IPS-15b (cell line): Measurements from ENCODE around the gene LRRC1.

Experiments used
- H3K27me3 ChIP-seq: one replicate; pipeline ENCODE4 v1.6.1; 2013; ENCODE audit warnings: low read length; ENCODE audit not compliant: control insufficient read depth, insufficient read depth
- H3K36me3 ChIP-seq: one replicate; pipeline ENCODE4 v1.6.1; 2013; ENCODE audit warnings: low read length; ENCODE audit not compliant: control insufficient read depth, insufficient read depth
- H3K4me1 ChIP-seq: one replicate; pipeline ENCODE4 v1.6.1; 2013; ENCODE audit warnings: mild to moderate bottlenecking, low read length; ENCODE audit not compliant: control insufficient read depth, insufficient read depth
- H3K4me3 ChIP-seq: one replicate; pipeline ENCODE4 v1.5.1; 2013; ENCODE audit warnings: low read depth, low read length
- H3K9ac ChIP-seq: one replicate; pipeline ENCODE4 v1.6.1; 2013; ENCODE audit warnings: low read depth, mild to moderate bottlenecking, low read length
- H3K9me3 ChIP-seq: one replicate; pipeline ENCODE4 v1.6.1; 2013; ENCODE audit warnings: mild to moderate bottlenecking, low read length; ENCODE audit not compliant: control insufficient read depth, insufficient read depth

Gene LRRC1

GRCh38 chr6:53834132-53834531 lies 39.3 kb downstream of the LRRC1 start:
- H3K4me3 ChIP-seq = no peak overlapping the region
- H3K4me1 ChIP-seq = no peaks in the 10 kb centered on the region
- H3K36me3 ChIP-seq = no peaks in the 10 kb centered on the region
- H3K9ac ChIP-seq = no peak overlapping the region
- H3K27me3 ChIP-seq = no peaks in the 10 kb centered on the region
- H3K9me3 ChIP-seq = no peaks in the 10 kb centered on the region

DNA sequence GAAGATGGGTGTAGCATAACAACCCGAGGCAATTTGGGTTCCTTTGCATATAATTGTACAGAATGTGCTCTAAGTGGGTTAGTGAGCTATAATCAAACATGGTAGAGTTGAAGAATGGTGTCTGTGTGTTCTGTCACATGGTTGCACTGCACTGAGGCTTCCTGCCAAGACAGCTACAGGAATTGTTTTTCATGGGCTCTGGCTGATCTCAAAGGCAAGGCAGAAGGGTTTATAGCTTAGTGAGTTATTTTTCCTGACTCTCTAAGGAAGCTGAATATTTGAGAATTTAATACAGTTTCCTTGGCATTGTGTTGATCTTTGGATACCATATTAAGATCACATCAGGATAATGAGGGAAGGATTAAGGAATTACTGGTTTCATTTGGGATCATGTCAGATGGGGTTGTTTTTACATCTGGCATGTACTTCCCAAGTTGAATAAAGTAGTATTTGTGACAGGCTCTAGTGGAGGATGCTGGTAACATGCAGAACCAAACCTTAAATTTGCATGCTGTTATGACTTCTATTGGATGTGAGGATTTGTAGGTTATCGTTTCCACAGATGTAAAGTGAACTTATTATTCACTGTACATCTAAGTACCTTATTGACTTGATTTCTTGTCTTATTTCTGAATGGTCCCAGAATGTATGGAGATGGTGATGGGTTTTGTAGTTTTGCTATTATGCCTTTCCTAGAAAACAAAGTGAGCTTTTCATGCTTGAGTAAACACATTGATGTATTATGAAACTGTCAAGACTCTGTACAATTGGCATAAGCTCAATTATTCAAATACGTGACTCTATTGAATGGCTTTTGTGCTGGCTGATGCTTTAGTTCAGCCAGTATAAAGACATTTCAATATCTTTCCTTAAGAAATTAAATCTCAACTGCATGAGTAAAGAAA lies 43.3 kb downstream of the LRRC1 start:
- Histone ChIP-seq H3K36me3 (no peaks in the 10 kb centered on the region), H3K9me3 (no peaks in the 10 kb centered on the region)

DNA sequence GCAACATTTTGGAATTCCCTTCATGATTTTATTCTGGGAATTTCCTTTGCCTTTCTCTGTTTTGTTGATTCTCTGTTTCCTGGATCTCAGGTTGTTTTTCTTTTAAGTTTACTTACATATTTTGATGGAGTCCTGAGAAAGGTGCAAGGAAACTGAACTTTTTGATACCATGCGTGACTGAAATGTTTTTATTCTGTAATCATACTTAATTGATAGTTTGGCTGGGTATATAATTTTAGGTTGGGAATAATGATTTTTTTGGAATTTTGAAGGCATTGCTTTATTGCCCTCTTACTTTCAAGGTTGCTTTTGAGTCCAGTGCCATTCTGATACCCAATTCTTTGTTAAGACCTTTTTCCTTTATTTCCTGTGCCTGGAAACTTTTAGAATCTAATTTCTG lies 45.2 kb downstream of the LRRC1 start:
- no peaks in the 10 kb centered on the region for H3K36me3 ChIP-seq
- no peaks in the 10 kb centered on the region for H3K9me3 ChIP-seq
- H3K4me3 ChIP-seq = no peak overlapping the region
- H3K27me3 ChIP-seq = no peaks in the 10 kb centered on the region
- H3K9ac ChIP-seq = no peak overlapping the region
- H3K4me1 ChIP-seq = no peaks in the 10 kb centered on the region

More for the DNA sequence above, 43.3 kb downstream of the LRRC1 start:
- Histone ChIP-seq H3K4me3 (no peak overlapping the region), H3K9ac (no peak overlapping the region), H3K27me3 (no peaks in the 10 kb centered on the region), H3K4me1 (no peaks in the 10 kb centered on the region)

- H3K9me3 ChIP-seq = no peaks in the 10 kb centered on the region
- no peaks in the 10 kb centered on the region for H3K4me1 ChIP-seq
- H3K36me3 ChIP-seq = no peaks in the 10 kb centered on the region
- H3K9ac ChIP-seq = no peak overlapping the region
- no peak overlapping the region for H3K4me3 ChIP-seq
- H3K27me3 ChIP-seq = no peaks in the 10 kb centered on the region
These were observed 50.7 kb downstream of the LRRC1 start for GRCh38 chr6:53845280-53846195.

DNA sequence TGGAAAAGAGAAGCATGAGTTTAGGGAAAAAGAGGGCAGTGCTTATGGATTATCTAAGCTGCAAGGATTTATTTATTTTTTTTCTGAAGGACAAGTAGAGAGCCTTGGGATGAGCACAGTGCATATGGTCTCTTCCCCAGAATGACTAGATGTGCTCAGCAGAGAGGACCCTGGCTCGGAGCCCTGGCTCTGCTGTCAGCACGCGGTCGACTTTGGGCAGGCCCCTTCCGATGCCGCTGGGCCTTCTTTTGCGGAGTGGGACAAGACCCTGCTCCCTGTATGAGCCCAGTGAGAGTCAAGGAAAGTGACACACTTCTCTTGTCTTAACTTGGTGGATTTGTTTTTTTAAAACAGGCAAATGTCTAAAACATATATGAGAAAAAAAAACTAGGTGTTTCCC lies 51.4 kb downstream of the LRRC1 start:
- Histone ChIP-seq H3K4me3 (no peak overlapping the region), H3K36me3 (no peaks in the 10 kb centered on the region), H3K27me3 (no peaks in the 10 kb centered on the region), H3K9ac (no peak overlapping the region), H3K9me3 (no peaks in the 10 kb centered on the region), H3K4me1 (no peaks in the 10 kb centered on the region)

DNA sequence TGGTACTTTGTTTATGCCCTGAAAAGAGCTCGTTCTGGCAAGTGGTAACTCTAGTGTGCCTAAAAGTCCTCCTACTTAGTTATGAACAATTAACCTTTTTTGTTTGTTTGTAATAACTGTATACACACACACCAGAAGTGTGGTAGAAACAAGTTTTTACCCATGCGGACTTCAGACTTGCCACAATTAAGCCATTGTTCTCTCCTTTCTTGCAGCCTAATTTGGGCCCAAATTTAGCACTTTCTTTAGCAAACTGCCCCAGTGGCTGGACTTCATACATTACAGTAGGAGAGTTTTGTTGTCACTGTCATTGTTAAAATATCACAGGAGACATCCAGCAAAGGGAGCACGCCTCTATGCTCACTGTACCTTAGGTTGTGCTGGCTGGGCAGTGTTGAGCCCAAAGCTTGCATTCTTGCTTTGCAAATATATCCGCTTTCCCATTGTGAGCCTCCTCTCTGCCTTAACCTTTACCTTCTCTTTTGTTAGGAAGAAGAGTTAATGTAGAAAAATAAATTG lies 53.0 kb downstream of the LRRC1 start:
- H3K36me3 ChIP-seq = no peaks in the 10 kb centered on the region
- no peaks in the 10 kb centered on the region for H3K9me3 ChIP-seq
- no peak overlapping the region for H3K4me3 ChIP-seq
- H3K27me3 ChIP-seq = no peaks in the 10 kb centered on the region
- H3K9ac ChIP-seq = no peak overlapping the region
- H3K4me1 ChIP-seq = no peaks in the 10 kb centered on the region

DNA sequence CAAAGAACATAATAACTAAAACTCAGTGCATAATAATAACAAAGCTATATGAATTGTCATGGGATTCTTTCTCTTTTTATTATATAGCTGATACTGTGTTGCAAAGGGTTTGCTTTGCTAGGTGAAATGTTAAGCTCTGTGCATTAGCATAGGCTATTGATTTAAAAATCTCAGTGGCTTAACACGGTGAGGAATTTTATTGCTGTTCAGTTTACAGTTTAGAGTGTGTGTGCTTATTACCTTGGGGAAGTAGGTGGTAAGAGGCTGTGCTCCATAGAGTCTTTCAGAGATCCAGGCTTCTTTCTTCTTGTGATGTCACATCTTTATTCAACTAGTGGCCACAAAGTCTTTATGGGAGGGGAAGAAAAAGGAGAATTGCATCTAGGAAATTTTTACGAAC lies 55.7 kb downstream of the LRRC1 start:
- Histone ChIP-seq H3K4me1 (no peaks in the 10 kb centered on the region), H3K36me3 (no peaks in the 10 kb centered on the region), H3K9me3 (no peaks in the 10 kb centered on the region), H3K9ac (no peak overlapping the region), H3K4me3 (no peak overlapping the region), H3K27me3 (no peaks in the 10 kb centered on the region)

DNA sequence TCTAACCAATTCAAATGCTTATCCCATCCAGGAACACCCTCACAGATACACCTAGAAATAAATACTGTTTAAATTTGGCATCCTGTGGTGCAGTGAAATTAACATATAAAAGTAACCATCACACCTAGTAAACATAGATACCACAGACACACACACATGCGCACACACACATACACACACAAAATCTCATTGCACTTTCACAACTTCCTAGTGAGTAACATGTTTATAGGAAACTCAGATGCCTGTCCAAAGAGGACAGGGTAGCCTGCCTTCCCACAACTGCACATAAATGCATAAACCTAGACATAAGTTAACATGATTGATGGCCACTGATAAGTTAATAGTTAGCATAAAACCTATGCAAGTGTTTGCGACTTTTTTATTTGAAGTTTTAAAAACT lies 56.8 kb downstream of the LRRC1 start:
- no peaks in the 10 kb centered on the region for H3K4me1 ChIP-seq
- no peak overlapping the region for H3K9ac ChIP-seq
- H3K9me3 ChIP-seq = no peaks in the 10 kb centered on the region
- no peak overlapping the region for H3K4me3 ChIP-seq
- no peaks in the 10 kb centered on the region for H3K36me3 ChIP-seq
- H3K27me3 ChIP-seq = no peaks in the 10 kb centered on the region

DNA sequence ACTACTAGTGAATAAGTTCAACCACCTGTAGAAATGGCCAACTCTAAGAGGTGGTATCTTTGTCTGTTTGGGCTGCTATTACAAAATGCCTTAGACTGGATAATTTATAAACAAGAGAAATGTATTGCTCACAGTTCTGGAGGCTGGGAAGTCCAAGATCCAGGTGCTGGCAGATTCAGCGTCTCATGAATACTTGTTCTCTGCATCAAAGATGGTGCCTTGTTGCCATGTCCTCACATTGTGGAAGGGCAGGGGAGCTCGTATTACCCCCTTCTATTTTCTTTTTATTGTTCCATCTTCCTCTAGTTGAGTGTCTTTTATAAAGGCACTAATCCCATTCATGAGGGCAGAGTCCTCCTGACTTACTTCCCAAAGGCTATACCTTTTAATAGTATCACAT lies 58.0 kb downstream of the LRRC1 start:
- no peak overlapping the region for H3K9ac ChIP-seq
- H3K4me1 ChIP-seq = no peaks in the 10 kb centered on the region
- H3K36me3 ChIP-seq = no peaks in the 10 kb centered on the region
- no peaks in the 10 kb centered on the region for H3K27me3 ChIP-seq
- no peak overlapping the region for H3K4me3 ChIP-seq
- no peaks in the 10 kb centered on the region for H3K9me3 ChIP-seq

DNA sequence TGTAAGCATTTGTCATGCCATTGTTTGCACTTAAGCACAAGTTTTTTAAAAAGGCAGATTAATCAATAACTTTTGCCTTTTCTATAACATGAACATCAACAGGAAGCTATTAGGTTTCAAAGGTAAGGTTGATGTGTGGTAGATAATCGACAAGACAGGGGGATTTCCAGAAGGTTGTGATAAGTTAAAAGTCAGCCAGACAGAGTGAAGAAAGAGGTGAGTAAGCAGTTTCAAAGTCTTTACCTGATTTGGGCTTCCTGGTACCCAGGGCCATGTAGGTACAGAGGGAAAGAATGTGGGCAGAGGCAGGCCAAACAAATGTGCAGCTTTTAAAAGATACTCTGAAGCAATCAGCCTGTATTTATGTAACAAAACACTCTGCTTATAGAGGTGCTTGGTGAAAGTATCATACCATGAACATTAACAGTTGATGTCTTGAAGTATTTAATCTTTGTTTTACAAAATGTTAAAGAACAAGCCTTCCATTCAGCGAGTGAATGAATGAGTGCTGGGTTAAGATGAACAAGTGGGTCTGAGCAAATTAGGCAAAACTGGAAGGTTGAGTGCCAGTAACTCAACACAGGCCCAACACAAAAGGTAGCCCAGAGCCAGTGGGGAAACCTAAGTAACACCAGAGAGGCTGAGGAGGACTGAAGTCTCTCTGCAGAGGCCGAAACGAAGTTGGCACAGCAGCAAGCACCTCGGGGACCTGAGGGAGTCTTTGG lies 60.2 kb downstream of the LRRC1 start:
- H3K4me1 ChIP-seq = no peaks in the 10 kb centered on the region
- H3K27me3 ChIP-seq = no peaks in the 10 kb centered on the region
- H3K36me3 ChIP-seq = no peaks in the 10 kb centered on the region
- no peak overlapping the region for H3K9ac ChIP-seq
- H3K9me3 ChIP-seq = no peaks in the 10 kb centered on the region
- no peak overlapping the region for H3K4me3 ChIP-seq

GRCh38 chr6:53855940-53856339 lies 61.1 kb downstream of the LRRC1 start:
- Histone ChIP-seq H3K27me3 (no peaks in the 10 kb centered on the region), H3K4me3 (no peak overlapping the region), H3K9me3 (no peaks in the 10 kb centered on the region), H3K36me3 (no peaks in the 10 kb centered on the region), H3K9ac (no peak overlapping the region), H3K4me1 (no peaks in the 10 kb centered on the region)
